Skeletal muscle satellite cell (primary cell): Measurements from ENCODE around the gene RBP3.

Experiments
- H3K27me3 ChIP-seq: 2 replicates; pipeline ENCODE4 v1.7.0; 2013; ENCODE audit warnings: low read length; ENCODE audit not compliant: control insufficient read depth, insufficient read depth
- H3K36me3 ChIP-seq: 2 replicates; pipeline ENCODE4 v1.7.0; 2013; ENCODE audit warnings: mild to moderate bottlenecking, control low read depth, low read length; ENCODE audit not compliant: insufficient read depth
- H3K4me1 ChIP-seq: 2 replicates; pipeline ENCODE4 v1.7.0; 2013; ENCODE audit warnings: low read length; ENCODE audit not compliant: control insufficient read depth, insufficient read depth
- H3K4me2 ChIP-seq: 2 replicates; pipeline ENCODE4 v1.7.0; 2013; ENCODE audit warnings: mild to moderate bottlenecking, low read length
- H3K4me3 ChIP-seq: 2 replicates; pipeline ENCODE4 v1.7.0; 2013; ENCODE audit warnings: low read length
- H3K9ac ChIP-seq: 2 replicates; pipeline ENCODE4 v1.7.0; 2013; ENCODE audit warnings: mild to moderate bottlenecking, low read depth, low read length, moderate library complexity
- H3K9me3 ChIP-seq: replicated peaks from 2 replicates; pipeline ENCODE4 v1.7.0; 2013; ENCODE audit warnings: mild to moderate bottlenecking, control low read depth, low read length

Gene RBP3

GRCh38 chr10:47361293-47361692, 13.1 kb downstream of the RBP3 start:
- H3K27me3 ChIP-seq = peaks cover 56% of the 10 kb centered on the region

GRCh38 chr10:47362199-47362598, 14.0 kb downstream of the RBP3 start:
- no peaks in the 10 kb centered on the region for H3K36me3 ChIP-seq
- no peak overlapping the region for H3K9ac ChIP-seq
- H3K27me3 ChIP-seq = peaks cover 63% of the 10 kb centered on the region
- H3K4me1 ChIP-seq = no peaks in the 10 kb centered on the region
- no peak overlapping the region for H3K4me2 ChIP-seq
- H3K4me3 ChIP-seq = no peak overlapping the region
- H3K9me3 ChIP-seq = no peaks in the 10 kb centered on the region

More at GRCh38 chr10:47361293-47361692, 13.1 kb downstream of the RBP3 start:
- no peaks in the 10 kb centered on the region for H3K9me3 ChIP-seq
- no peak overlapping the region for H3K9ac ChIP-seq
- no peak overlapping the region for H3K4me3 ChIP-seq
- H3K4me2 ChIP-seq = no peak overlapping the region
- H3K4me1 ChIP-seq = no peaks in the 10 kb centered on the region
- no peaks in the 10 kb centered on the region for H3K36me3 ChIP-seq

GRCh38 chr10:47363781-47364180, 15.6 kb downstream of the RBP3 start:
- H3K9ac ChIP-seq = no peak overlapping the region
- H3K4me2 ChIP-seq = no peak overlapping the region
- H3K36me3 ChIP-seq = no peaks in the 10 kb centered on the region
- H3K27me3 ChIP-seq = peaks cover 57% of the 10 kb centered on the region
- H3K9me3 ChIP-seq = no peaks in the 10 kb centered on the region
- no peak overlapping the region for H3K4me3 ChIP-seq
- H3K4me1 ChIP-seq = no peaks in the 10 kb centered on the region

GRCh38 chr10:47364366-47364765, 16.2 kb downstream of the RBP3 start:
- H3K27me3 ChIP-seq = peaks cover 51% of the 10 kb centered on the region
- H3K36me3 ChIP-seq = no peaks in the 10 kb centered on the region
- H3K9ac ChIP-seq = no peak overlapping the region
- no peak overlapping the region for H3K4me2 ChIP-seq
- H3K9me3 ChIP-seq = no peaks in the 10 kb centered on the region
- no peak overlapping the region for H3K4me3 ChIP-seq
- no peaks in the 10 kb centered on the region for H3K4me1 ChIP-seq

- Histone ChIP-seq H3K9ac (no peak overlapping the region), H3K4me1 (no peaks in the 10 kb centered on the region), H3K4me3 (no peak overlapping the region), H3K27me3 (peaks cover 47% of the 10 kb centered on the region), H3K36me3 (no peaks in the 10 kb centered on the region), H3K4me2 (no peak overlapping the region), H3K9me3 (no peaks in the 10 kb centered on the region)
Observed at GRCh38 chr10:47364911-47365310, 16.7 kb downstream of the RBP3 start.

GRCh38 chr10:47365431-47366180, 17.4 kb downstream of the RBP3 start:
- H3K27me3 ChIP-seq = peaks cover 47% of the 10 kb centered on the region
- no peaks in the 10 kb centered on the region for H3K9me3 ChIP-seq
- H3K36me3 ChIP-seq = no peaks in the 10 kb centered on the region
- no peak overlapping the region for H3K9ac ChIP-seq
- no peak overlapping the region for H3K4me3 ChIP-seq
- H3K4me1 ChIP-seq = no peaks in the 10 kb centered on the region
- no peak overlapping the region for H3K4me2 ChIP-seq

- Histone ChIP-seq H3K36me3 (no peaks in the 10 kb centered on the region), H3K9ac (no peak overlapping the region), H3K9me3 (no peaks in the 10 kb centered on the region), H3K4me2 (no peak overlapping the region), H3K4me3 (no peak overlapping the region), H3K4me1 (no peaks in the 10 kb centered on the region), H3K27me3 (peaks cover 47% of the 10 kb centered on the region)
Observed at GRCh38 chr10:47366181-47366631, 18.0 kb downstream of the RBP3 start.

- Histone ChIP-seq H3K9ac (no peak overlapping the region), H3K4me2 (no peak overlapping the region)
Observed at GRCh38 chr10:47366731-47367460, 18.7 kb downstream of the RBP3 start.

GRCh38 chr10:47367646-47368045, 19.5 kb downstream of the RBP3 start:
- H3K4me2 ChIP-seq = no peak overlapping the region

More at GRCh38 chr10:47366731-47367460, 18.7 kb downstream of the RBP3 start:
- H3K27me3 ChIP-seq = peaks cover 47% of the 10 kb centered on the region
- no peaks in the 10 kb centered on the region for H3K9me3 ChIP-seq
- no peak overlapping the region for H3K4me3 ChIP-seq
- no peaks in the 10 kb centered on the region for H3K36me3 ChIP-seq
- no peaks in the 10 kb centered on the region for H3K4me1 ChIP-seq

GRCh38 chr10:47368431-47369180, 20.4 kb downstream of the RBP3 start:
- H3K27me3 ChIP-seq = peaks cover 47% of the 10 kb centered on the region
- no peak overlapping the region for H3K4me3 ChIP-seq
- no peaks in the 10 kb centered on the region for H3K4me1 ChIP-seq
- no peak overlapping the region for H3K4me2 ChIP-seq
- H3K36me3 ChIP-seq = no peaks in the 10 kb centered on the region
- no peak overlapping the region for H3K9ac ChIP-seq
- no peaks in the 10 kb centered on the region for H3K9me3 ChIP-seq

More at GRCh38 chr10:47367646-47368045, 19.5 kb downstream of the RBP3 start:
- H3K4me1 ChIP-seq = no peaks in the 10 kb centered on the region
- H3K36me3 ChIP-seq = no peaks in the 10 kb centered on the region
- peaks cover 42% of the 10 kb centered on the region for H3K27me3 ChIP-seq
- H3K9me3 ChIP-seq = no peaks in the 10 kb centered on the region
- no peak overlapping the region for H3K9ac ChIP-seq
- H3K4me3 ChIP-seq = no peak overlapping the region

GRCh38 chr10:47369251-47369894, 21.2 kb downstream of the RBP3 start:
- Histone ChIP-seq H3K27me3 (peaks cover 48% of the 10 kb centered on the region), H3K9me3 (no peaks in the 10 kb centered on the region), H3K4me2 (no peak overlapping the region), H3K4me3 (no peak overlapping the region), H3K4me1 (no peaks in the 10 kb centered on the region), H3K9ac (no peak overlapping the region), H3K36me3 (no peaks in the 10 kb centered on the region)
